HG02970 (cell line): ENCODE results near the gene AMOT.
"Not testable (repeated sequence)": the region's sequence is repeated elsewhere in the genome, so short reads cannot be mapped to it uniquely, and the experiment has no call there.

Source experiments
- ATAC-seq: cut with Tn5 transposase; IDR thresholded peaks from one replicate; pipeline ENCODE4 v1.9.1; 2021; ENCODE audit warnings: mild to moderate bottlenecking, moderate library complexity, moderate number of reproducible peaks; ENCODE audit not compliant: unreplicated experiment, low FRiP score

The AMOT gene

GRCh38 chrX:112840382-112841113 lies at the start of gene AMOT:
Gene AMOT (minus strand): TSS chrX:112840831. CDS start chrX:112823126, 17,705 bp downstream.
- ATAC-seq, result peak; percentile 46

GRCh38 chrX:112889400-112889799 lies 48.8 kb upstream of the AMOT start:
- no peak for ATAC-seq

- ATAC-seq, result no peak
Observed at GRCh38 chrX:112888916-112889315, 48.3 kb upstream of the AMOT start.

GRCh38 chrX:112877771-112878173 lies 37.1 kb upstream of the AMOT start:
- ATAC-seq, result no peak

- ATAC-seq, result no peak
Observed at GRCh38 chrX:112874614-112875013, 34.0 kb upstream of the AMOT start.

- no peak for ATAC-seq
Observed at GRCh38 chrX:112874175-112874574, 33.5 kb upstream of the AMOT start.

GRCh38 chrX:112868586-112868985 lies 28.0 kb upstream of the AMOT start:
- no peak for ATAC-seq

- ATAC-seq, result no peak
Observed at GRCh38 chrX:112867570-112867969, 26.9 kb upstream of the AMOT start.

GRCh38 chrX:112866175-112866574 lies 25.5 kb upstream of the AMOT start:
- ATAC-seq, result no peak

- no peak for ATAC-seq
Observed at GRCh38 chrX:112865464-112866025, 24.9 kb upstream of the AMOT start.

GRCh38 chrX:112863850-112864249 lies 23.2 kb upstream of the AMOT start:
- ATAC-seq, result no peak

GRCh38 chrX:112857478-112857878 lies 16.8 kb upstream of the AMOT start:
- no peak for ATAC-seq

GRCh38 chrX:112854901-112855300 lies 14.3 kb upstream of the AMOT start:
- not testable (repeated sequence) for ATAC-seq

- no peak for ATAC-seq
Observed at GRCh38 chrX:112852851-112853250, 12.2 kb upstream of the AMOT start.

GRCh38 chrX:112851806-112852205 lies 11.2 kb upstream of the AMOT start:
- ATAC-seq, result peak; percentile 62

- peak; percentile 77 for ATAC-seq
Observed at GRCh38 chrX:112851161-112851779, 10.6 kb upstream of the AMOT start.

GRCh38 chrX:112849016-112849415 lies 8.4 kb upstream of the AMOT start:
- no peak for ATAC-seq

GRCh38 chrX:112846782-112847181 lies 6.2 kb upstream of the AMOT start:
- ATAC-seq, result no peak

GRCh38 chrX:112846187-112846586 lies 5.6 kb upstream of the AMOT start:
- ATAC-seq, result no peak

- ATAC-seq, result no peak
Observed at GRCh38 chrX:112844250-112844649, 3.6 kb upstream of the AMOT start.

GRCh38 chrX:112841820-112842157 lies 1.2 kb upstream of the AMOT start:
- no peak for ATAC-seq
